H1 (cell line): ENCODE data around the gene PRRT1B. TPM values are rescaled to one million over a fixed set of nuclear protein-coding genes. Genes with fewer than 3 reads are reported as not detected.

ENCODE experiments used
- CTCF ChIA-PET: fragments of 300-600 bp; sonication (Branson Sonifier 250); formaldehyde crosslinking; loops from one replicate; lab custom pipeline; 2021; ENCODE audit not compliant: partially characterized antibody; lab: Charles Lee
- POLR2A ChIA-PET: fragments of 300-600 bp; sonication (Branson Sonifier 250); formaldehyde crosslinking; loops from one replicate; lab custom pipeline; 2021; ENCODE audit warnings: inconsistent platforms; ENCODE audit not compliant: partially characterized antibody; lab: Charles Lee
- DNase-seq, 2 experiments: peaks; one replicate each; pipeline versions ENCODE4 v3.0.0 to v3.0.0-alpha.2; 2010 to 2022; ENCODE audit warnings: low spot score in 2 of 2, low read depth in 1 of 2, mixed read lengths in 1 of 2
- FAIRE-seq: peaks from 2 replicates; lab custom pipeline; 2011; peaks lifted over from hg19 to GRCh38; lab: Jason Lieb, UNC
- H2AFZ ChIP-seq: 2 replicates; pipeline ENCODE4 v1.8.1; 2012; ENCODE audit warnings: low read length, inconsistent platforms
- H2AK5ac ChIP-seq: 2 replicates; pipeline ENCODE4 v1.6.1; 2013; ENCODE audit warnings: low read depth, low read length
- H2BK120ac ChIP-seq: replicated peaks from 2 replicates; pipeline ENCODE3; 2013; ENCODE audit warnings: low read depth, low read length, inconsistent platforms
- H2BK12ac ChIP-seq: 2 replicates; pipeline ENCODE4 v1.6.1; 2013; ENCODE audit warnings: low read depth, low read length
- H2BK15ac ChIP-seq: 2 replicates; pipeline ENCODE4 v1.6.1; 2013; ENCODE audit warnings: low read length
- H2BK20ac ChIP-seq: 2 replicates; pipeline ENCODE4 v1.6.1; 2013; ENCODE audit warnings: low read length
- H2BK5ac ChIP-seq: 2 replicates; pipeline ENCODE4 v1.6.1; 2013; ENCODE audit warnings: low read depth, low read length
- H3K14ac ChIP-seq: 2 replicates; pipeline ENCODE4 v1.6.1; 2013; ENCODE audit warnings: inconsistent platforms; ENCODE audit not compliant: insufficient read length
- H3K18ac ChIP-seq: 2 replicates; pipeline ENCODE4 v1.6.1; 2013; ENCODE audit warnings: low read length; ENCODE audit errors: extremely low read depth
- H3K23ac ChIP-seq: 2 replicates; pipeline ENCODE4 v1.6.1; 2013; ENCODE audit warnings: inconsistent platforms; ENCODE audit not compliant: insufficient read length
- H3K23me2 ChIP-seq: 2 replicates; pipeline ENCODE4 v1.6.1; 2013; ENCODE audit warnings: low read depth, low read length
- H3K27ac ChIP-seq: 2 replicates; pipeline ENCODE4 v1.6.1; 2011; ENCODE audit warnings: low read depth, low read length, inconsistent platforms
- H3K27me3 ChIP-seq, 4 experiments: replicated peaks in 1 of 4; 1 replicate in 1 of 4; 2 replicates in 3 of 4; pipeline versions ENCODE4 v1.6.1 to v1.8.1; 2011 to 2013; ENCODE audit warnings: low read length in 3 of 4, mild to moderate bottlenecking in 3 of 4, inconsistent platforms in 2 of 4, mixed read lengths in 2 of 4, moderate library complexity in 1 of 4; ENCODE audit not compliant: control insufficient read depth in 3 of 4, insufficient read depth in 3 of 4; ENCODE audit errors: extremely low read depth in 1 of 4
- H3K36me3 ChIP-seq, 4 experiments: 2 replicates each; pipeline versions ENCODE4 v1.6.1 to v1.8.1; 2011 to 2013; ENCODE audit warnings: mild to moderate bottlenecking in 4 of 4, low read length in 3 of 4, moderate library complexity in 2 of 4, control low read depth in 1 of 4, inconsistent platforms in 1 of 4; ENCODE audit not compliant: insufficient read depth in 4 of 4, control insufficient read depth in 2 of 4
- H3K4ac ChIP-seq: replicated peaks from 2 replicates; pipeline ENCODE3; 2013; ENCODE audit warnings: low read length, low read depth, mixed read lengths, inconsistent platforms; ENCODE audit not compliant: insufficient read length
- H3K4me1 ChIP-seq, 4 experiments: replicated peaks in 1 of 4; 1 replicate in 1 of 4; 2 replicates in 3 of 4; pipeline versions ENCODE4 v1.6.1 to v1.8.1; 2011 to 2013; ENCODE audit warnings: low read length in 3 of 4, inconsistent platforms in 2 of 4, mixed read lengths in 1 of 4; ENCODE audit not compliant: insufficient read depth in 4 of 4, control insufficient read depth in 3 of 4
- H3K4me2 ChIP-seq, 2 experiments: 2 replicates each; pipeline versions ENCODE4 v1.6.1 to v1.8.1; 2011 to 2013; ENCODE audit warnings: low read depth in 2 of 2, low read length in 2 of 2, control low read depth in 1 of 2, inconsistent platforms in 1 of 2, mild to moderate bottlenecking in 1 of 2; ENCODE audit not compliant: insufficient read depth in 1 of 2
- H3K4me3 ChIP-seq, 4 experiments: fragments of 200-600, 300-600 bp in 1 of 4; sonication (generic), shearing (Covaris generic), sonication (Bioruptor Twin) in 1 of 4; 2 replicates each; pipeline versions ENCODE4 v1.5.1 to v1.8.1; 2011 to 2016; ENCODE audit warnings: low read length in 4 of 4, low read depth in 3 of 4, control low read depth in 2 of 4, inconsistent platforms in 2 of 4, mild to moderate bottlenecking in 2 of 4, mixed read lengths in 1 of 4, moderate library complexity in 1 of 4; ENCODE audit not compliant: insufficient read depth in 2 of 4; ENCODE audit errors: extremely low read depth in 1 of 4
- H3K56ac ChIP-seq: replicated peaks from 2 replicates; pipeline ENCODE3; 2013; ENCODE audit warnings: low read depth, mild to moderate bottlenecking, mixed read lengths, low read length, inconsistent platforms; ENCODE audit not compliant: insufficient read length
- H3K79me1 ChIP-seq: 2 replicates; pipeline ENCODE4 v1.6.1; 2013; ENCODE audit warnings: low read depth, low read length, control low read depth
- H3K79me2 ChIP-seq, 2 experiments: 2 replicates each; pipeline versions ENCODE4 v1.6.1 to v1.8.1; 2012 to 2013; ENCODE audit warnings: low read length in 2 of 2, mild to moderate bottlenecking in 2 of 2, inconsistent platforms in 1 of 2; ENCODE audit not compliant: insufficient read depth in 2 of 2, control insufficient read depth in 1 of 2
- H3K9ac ChIP-seq, 4 experiments: replicated peaks in 1 of 4; 1 replicate in 1 of 4; 2 replicates in 3 of 4; pipeline versions ENCODE4 v1.6.1 to v1.8.1; 2011 to 2013; ENCODE audit warnings: low read depth in 3 of 4, low read length in 3 of 4, control low read depth in 2 of 4, mild to moderate bottlenecking in 2 of 4, moderate library complexity in 2 of 4, inconsistent platforms in 1 of 4; ENCODE audit errors: extremely low read depth in 1 of 4
- H3K9me3 ChIP-seq, 2 experiments: 2 replicates each; pipeline versions ENCODE4 v1.6.1 to v1.8.1; 2012 to 2013; ENCODE audit warnings: mild to moderate bottlenecking in 2 of 2, moderate library complexity in 2 of 2, control low read depth in 1 of 2, inconsistent platforms in 1 of 2, low read depth in 1 of 2, low read length in 1 of 2, mixed read lengths in 1 of 2; ENCODE audit not compliant: insufficient read depth in 2 of 2
- H4K20me1 ChIP-seq, 2 experiments: replicated peaks in 1 of 2; 2 replicates each; pipeline versions ENCODE3 to v1.8.1; 2011 to 2013; ENCODE audit warnings: inconsistent platforms in 2 of 2, low read length in 2 of 2, mild to moderate bottlenecking in 1 of 2; ENCODE audit not compliant: insufficient read depth in 2 of 2, control insufficient read depth in 1 of 2
- H4K5ac ChIP-seq: 2 replicates; pipeline ENCODE4 v1.6.1; 2013; ENCODE audit warnings: low read length, low read depth, mixed read lengths, inconsistent platforms; ENCODE audit not compliant: insufficient read length
- H4K8ac ChIP-seq: 2 replicates; pipeline ENCODE4 v1.8.0; 2013; ENCODE audit warnings: mild to moderate bottlenecking, moderate library complexity, low read length, inconsistent platforms; ENCODE audit not compliant: insufficient read depth; ENCODE audit errors: extremely low read depth
- H4K91ac ChIP-seq: replicated peaks from 2 replicates; pipeline ENCODE3; 2013; ENCODE audit warnings: low read length, mixed read lengths, inconsistent platforms; ENCODE audit not compliant: insufficient read length
- BACH1 ChIP-seq: IDR thresholded peaks from 2 replicates; pipeline ENCODE4 v1.6.1; 2012; ENCODE audit warnings: low read length, improper control_type of control experiment
- EGR1 ChIP-seq: IDR thresholded peaks from 2 replicates; pipeline ENCODE4 v1.6.1; 2011; ENCODE audit warnings: low read depth, low read length, borderline replicate concordance
- KDM1A ChIP-seq: fragments of 200-600, 300-600 bp; sonication (generic); IDR thresholded peaks from 2 replicates; pipeline ENCODE4 v1.7.1; 2016; ENCODE audit warnings: mild to moderate bottlenecking, low read length, borderline replicate concordance
- POLR2A ChIP-seq, 2 experiments: IDR thresholded peaks; 1 replicate in 1 of 2; 2 replicates in 1 of 2; pipeline ENCODE4 v1.6.1; 2011; ENCODE audit warnings: low read depth in 2 of 2, low read length in 2 of 2, mild to moderate bottlenecking in 2 of 2; ENCODE audit errors: control extremely low read depth in 1 of 2
- POU5F1 ChIP-seq: IDR thresholded peaks from 2 replicates; pipeline ENCODE4 v1.6.1; 2011; ENCODE audit warnings: low read depth, mild to moderate bottlenecking, low read length, moderate library complexity
- SIX5 ChIP-seq: IDR thresholded peaks from 2 replicates; pipeline ENCODE4 v1.6.1; 2011; ENCODE audit warnings: mild to moderate bottlenecking, low read depth, low read length
- SP2 ChIP-seq: IDR thresholded peaks from 2 replicates; pipeline ENCODE4 v1.6.1; 2012; ENCODE audit warnings: mild to moderate bottlenecking, low read length, inconsistent platforms
- SP4 ChIP-seq: IDR thresholded peaks from 2 replicates; pipeline ENCODE4 v1.6.1; 2012; ENCODE audit warnings: low read length, inconsistent platforms
- WGBS, 2 experiments: shearing (Covaris generic) in 1 of 2; methylation state at CpG; one replicate each; pipeline versions ENCODE4 v1.1.6 to v1.1.7; 2013 to 2015; ENCODE audit warnings: low lambda C conversion rate in 2 of 2, mixed read lengths in 2 of 2, inconsistent platforms in 1 of 2, low coverage in 1 of 2, missing lambda C conversion rate in 1 of 2; ENCODE audit not compliant: insufficient replicate concordance in 2 of 2, insufficient coverage in 1 of 2, insufficient read length in 1 of 2; ENCODE audit errors: extremely low coverage in 1 of 2, missing lambda C conversion rate in 1 of 2; 5-methylcytosine and 5-hydroxymethylcytosine counted together
- polyA plus RNA-seq, 7 experiments: library from polyadenylated mRNA; depleted of rRNA in 3 of 7; stranded (reverse) in 5 of 7; unstranded in 2 of 7; fragments of >200 nt in 5 of 7; fragments of 200-250 nt in 2 of 7; gene quantifications; 1 replicate in 5 of 7; 2 replicates in 1 of 7; 4 replicates in 1 of 7; pipeline versions ENCODE4 v1.2.1 to v1.2.3, GENCODE V29; 2011 to 2013; ENCODE audit warnings: missing spikeins in 2 of 7, mixed read lengths in 2 of 7
- total RNA-seq: library from RNA; stranded (reverse); fragmentation: NEBNext Ultra II Directional; extraction: Animal tissue kit (Norgen Biotek cat#: 25700); gene quantifications from 2 replicates; pipeline ENCODE4 v1.2.1, GENCODE V29; 2021
- TF ChIP-seq, protein P1 (sequence below): IDR thresholded peaks from 2 replicates; pipeline ENCODE4 v1.6.1; 2012; ENCODE audit warnings: inconsistent platforms
- TF ChIP-seq, protein P2 (sequence below), 3 experiments: IDR thresholded peaks; 1 replicate in 2 of 3; 2 replicates in 1 of 3; pipeline versions ENCODE4 v1.5.1 to v1.6.1; 2011; ENCODE audit warnings: low read length in 3 of 3, mild to moderate bottlenecking in 3 of 3, inconsistent platforms in 2 of 3, low read depth in 1 of 3, moderate library complexity in 1 of 3; ENCODE audit not compliant: insufficient read depth in 1 of 3; ENCODE audit errors: control extremely low read depth in 1 of 3
- TF ChIP-seq, protein P3 (sequence below): IDR thresholded peaks from 2 replicates; pipeline ENCODE4 v1.6.1; 2012; ENCODE audit warnings: low read length, inconsistent platforms

PRRT1B gene
- total and polyA plus RNA-seq, 2 of the 8 experiments (the other 6 are each of a cell fraction or from before 2014, with no cell fraction given) = 0.30 to 1.2 TPM

DNA sequence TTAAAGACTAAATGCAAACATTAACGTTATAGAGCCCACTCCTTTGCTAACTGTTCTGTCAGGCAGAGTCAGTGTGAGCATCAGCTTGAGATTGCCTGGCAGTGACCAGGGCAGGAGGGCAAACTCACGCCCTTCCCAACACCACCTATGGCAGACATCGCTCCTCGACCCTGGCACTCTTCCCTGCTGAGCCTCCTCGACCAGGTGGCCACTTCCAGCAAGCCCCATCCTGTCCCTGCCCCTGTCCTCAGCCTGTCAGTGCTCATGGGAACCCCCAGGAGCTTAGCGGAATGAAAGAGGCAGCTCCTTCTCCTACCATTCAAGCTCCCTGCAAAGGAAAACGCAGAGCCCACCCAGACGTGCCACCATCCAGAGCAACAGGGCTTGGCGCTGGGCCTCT, 42.0 kb downstream of the PRRT1B start:
- FAIRE-seq = no peak
- Histone ChIP-seq H2BK20ac (no peak overlapping the region), H2AFZ (no peak overlapping the region), H4K8ac (no peak overlapping the region), H3K4me2 (no peak overlapping the region), H3K4me3 (no peak overlapping the region), H3K4ac (no peak overlapping the region), H2BK120ac (no peak overlapping the region), H3K23ac (no peak overlapping the region), H3K79me1 (no peaks in the 10 kb centered on the region), H3K23me2 (no peaks in the 10 kb centered on the region), H3K79me2 (no peaks in the 10 kb centered on the region), H3K9me3 (no peaks in the 10 kb centered on the region), H3K56ac (no peak overlapping the region), H3K27ac (no peak overlapping the region), H4K20me1 (peaks cover 0 to 4% of the 10 kb centered on the region in 2 experiments), H3K4me1 (no peaks in the 10 kb centered on the region), H4K91ac (no peak overlapping the region), H3K36me3 (peaks cover 2 to 7% (median 2%) of the 10 kb centered on the region in 4 experiments; a peak in 6 of 8 replicates), H2BK12ac (no peak overlapping the region), H3K9ac (no peak overlapping the region), H3K27me3 (no peaks in the 10 kb centered on the region), H3K18ac (no peak overlapping the region), H2AK5ac (no peak overlapping the region), H4K5ac (no peak overlapping the region), H2BK5ac (no peak overlapping the region), H3K14ac (no peak overlapping the region), H2BK15ac (no peak overlapping the region)
- POLR2A ChIA-PET = interaction anchor here (0.8 to 1.2 kb wide), 2 partner anchors 31 to 160 kb away, joined by 3 to 4 read pairs; no protein-coding TSS in a partner anchor
- no peak for DNase-seq
- WGBS, 2 experiments = 92% methylated on average over 9 of the region's 9 CpGs; no CpG with 5 or more reads in 1 of the 2 experiments
- CTCF ChIA-PET = interaction anchor here (0.6 to 2.9 kb wide), 5 partner anchors 8 to 631 kb away, joined by 3 to 10 read pairs (median 4); partner anchors contain the start of gene RAPGEF1
- TF ChIP-seq KDM1A (no peak), EGR1 (no peak), POU5F1 (no peak), BACH1 (no peak), SIX5 (no peak), POLR2A (IDR thresholded peaks at IDR 0.05; ENCODE audit: control extremely low read depth in 1 of 2, low read depth in 2 of 2, low read length in 2 of 2) (no peak), SP4 (no peak), SP2 (no peak)
- TF ChIP-seq, protein P1, sequence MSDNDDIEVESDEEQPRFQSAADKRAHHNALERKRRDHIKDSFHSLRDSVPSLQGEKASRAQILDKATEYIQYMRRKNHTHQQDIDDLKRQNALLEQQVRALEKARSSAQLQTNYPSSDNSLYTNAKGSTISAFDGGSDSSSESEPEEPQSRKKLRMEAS = no peak
- TF ChIP-seq, protein P2, sequence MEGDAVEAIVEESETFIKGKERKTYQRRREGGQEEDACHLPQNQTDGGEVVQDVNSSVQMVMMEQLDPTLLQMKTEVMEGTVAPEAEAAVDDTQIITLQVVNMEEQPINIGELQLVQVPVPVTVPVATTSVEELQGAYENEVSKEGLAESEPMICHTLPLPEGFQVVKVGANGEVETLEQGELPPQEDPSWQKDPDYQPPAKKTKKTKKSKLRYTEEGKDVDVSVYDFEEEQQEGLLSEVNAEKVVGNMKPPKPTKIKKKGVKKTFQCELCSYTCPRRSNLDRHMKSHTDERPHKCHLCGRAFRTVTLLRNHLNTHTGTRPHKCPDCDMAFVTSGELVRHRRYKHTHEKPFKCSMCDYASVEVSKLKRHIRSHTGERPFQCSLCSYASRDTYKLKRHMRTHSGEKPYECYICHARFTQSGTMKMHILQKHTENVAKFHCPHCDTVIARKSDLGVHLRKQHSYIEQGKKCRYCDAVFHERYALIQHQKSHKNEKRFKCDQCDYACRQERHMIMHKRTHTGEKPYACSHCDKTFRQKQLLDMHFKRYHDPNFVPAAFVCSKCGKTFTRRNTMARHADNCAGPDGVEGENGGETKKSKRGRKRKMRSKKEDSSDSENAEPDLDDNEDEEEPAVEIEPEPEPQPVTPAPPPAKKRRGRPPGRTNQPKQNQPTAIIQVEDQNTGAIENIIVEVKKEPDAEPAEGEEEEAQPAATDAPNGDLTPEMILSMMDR (IDR thresholded peaks at IDR 0.05; ENCODE audit: control extremely low read depth in 1 of 3, insufficient read depth in 1 of 3, low read depth in 1 of 3, low read length in 3 of 3) = no peak
- TF ChIP-seq, protein P3, sequence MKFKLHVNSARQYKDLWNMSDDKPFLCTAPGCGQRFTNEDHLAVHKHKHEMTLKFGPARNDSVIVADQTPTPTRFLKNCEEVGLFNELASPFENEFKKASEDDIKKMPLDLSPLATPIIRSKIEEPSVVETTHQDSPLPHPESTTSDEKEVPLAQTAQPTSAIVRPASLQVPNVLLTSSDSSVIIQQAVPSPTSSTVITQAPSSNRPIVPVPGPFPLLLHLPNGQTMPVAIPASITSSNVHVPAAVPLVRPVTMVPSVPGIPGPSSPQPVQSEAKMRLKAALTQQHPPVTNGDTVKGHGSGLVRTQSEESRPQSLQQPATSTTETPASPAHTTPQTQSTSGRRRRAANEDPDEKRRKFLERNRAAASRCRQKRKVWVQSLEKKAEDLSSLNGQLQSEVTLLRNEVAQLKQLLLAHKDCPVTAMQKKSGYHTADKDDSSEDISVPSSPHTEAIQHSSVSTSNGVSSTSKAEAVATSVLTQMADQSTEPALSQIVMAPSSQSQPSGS = no peak
